Measurements from ENCODE around the gene HNRNPU. TPM values are rescaled to one million over a fixed set of nuclear protein-coding genes. Genes with fewer than 3 reads are reported as not detected.

The HNRNPU gene
- total RNA-seq, 1 experiment from 2014 or later = 536 TPM

- POLR2A ChIA-PET = interaction anchor here (0.5 to 1.1 kb wide), 2 partner anchors 50 to 191 kb away, joined by 3 read pairs; no protein-coding TSS in a partner anchor
- DNase-seq (ENCODE audit: low spot score) = no peak
- no peak for TF ChIP-seq RORB (CRISPR knock-in tag; IDR thresholded peaks at IDR 0.05)
- no peak for TF ChIP-seq HMGXB4 (CRISPR knock-in tag; IDR thresholded peaks at IDR 0.05)
- TF ChIP-seq SOX15 (CRISPR knock-in tag; IDR thresholded peaks at IDR 0.05) = no peak
- no peak for TF ChIP-seq NFYB (CRISPR knock-in tag; conservative IDR thresholded peaks at IDR 0.05; ENCODE audit: low read depth)
- no peak for TF ChIP-seq SMAD4 (CRISPR knock-in tag; IDR thresholded peaks at IDR 0.05)
- H3K4me3 Mint-ChIP-seq = no peak overlapping the region
- peaks cover 39% of the 10 kb centered on the region for H3K4me1 Mint-ChIP-seq
- H3K27ac Mint-ChIP-seq = no peak overlapping the region
- no peaks in the 10 kb centered on the region for H3K27me3 Mint-ChIP-seq (ENCODE audit: low read depth)
- no peaks in the 10 kb centered on the region for H3K9me3 Mint-ChIP-seq
- CTCF ChIA-PET = interaction anchor here (0.8 to 1.7 kb wide), 4 partner anchors 12 to 231 kb away, joined by 3 to 10 read pairs (median 4); no protein-coding TSS in a partner anchor
- no peak for ATAC-seq
- peaks cover 4% of the 10 kb centered on the region; the same call in 1 of the 2 replicates for H3K36me3 Mint-ChIP-seq
These were observed 51.0 kb downstream of the HNRNPU start for GRCh38 chr1:244813327-244813726.

DNA sequence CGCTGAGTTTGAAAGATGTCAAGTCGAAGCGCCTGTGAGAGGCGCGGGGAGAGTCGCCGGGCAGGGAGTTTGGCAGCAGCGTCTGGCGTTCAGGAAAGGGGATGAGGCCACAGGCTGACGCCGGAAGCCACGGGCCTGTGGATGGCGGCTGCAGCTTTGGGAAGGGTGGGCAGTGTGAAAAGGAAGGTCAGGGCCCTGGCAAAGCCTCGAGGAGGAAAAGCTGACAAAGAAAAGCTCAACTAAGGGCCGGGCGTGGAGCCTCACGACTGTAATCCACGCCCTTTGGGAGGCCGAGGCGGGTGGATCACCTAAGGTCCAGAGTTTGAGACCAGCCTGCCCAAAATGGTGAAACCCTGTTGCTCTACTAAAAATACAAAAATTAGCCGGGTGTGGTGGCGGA is 54.1 kb downstream of the HNRNPU start:
- POLR2A ChIA-PET = interaction anchor here (1.0 kb wide), 1 partner anchor 158 kb away, joined by 3 read pairs; the partner anchor contains the start of gene DESI2
- ATAC-seq = no peak
- Mint-ChIP-seq H3K36me3 (no peaks in the 10 kb centered on the region), H3K4me3 (no peak overlapping the region), H3K27ac (no peak overlapping the region), H3K27me3 (ENCODE audit: low read depth) (no peaks in the 10 kb centered on the region), H3K9me3 (no peaks in the 10 kb centered on the region), H3K4me1 (peaks cover 27% of the 10 kb centered on the region)
- no peak for DNase-seq (ENCODE audit: low spot score)
- CTCF ChIA-PET = interaction anchor here (1.6 kb wide), 1 partner anchor 8 kb away, joined by 6 read pairs; no protein-coding TSS in a partner anchor
- TF ChIP-seq USF1 (CRISPR knock-in tag; IDR thresholded peaks at IDR 0.05) = no peak
- no peak for TF ChIP-seq PRRX2 (CRISPR knock-in tag; IDR thresholded peaks at IDR 0.05)
- TF ChIP-seq NR3C1 (CRISPR knock-in tag; conservative IDR thresholded peaks at IDR 0.05; ENCODE audit: low read depth) = no peak
- TF ChIP-seq AFF4 (CRISPR knock-in tag; IDR thresholded peaks at IDR 0.05; ENCODE audit: borderline replicate concordance) = no peak
- no peak for TF ChIP-seq HMGA2 (CRISPR knock-in tag; IDR thresholded peaks at IDR 0.05)
- no peak for TF ChIP-seq KAT7 (CRISPR knock-in tag; IDR thresholded peaks at IDR 0.05; ENCODE audit: borderline replicate concordance)
- no peak for TF ChIP-seq ZNF423 (CRISPR knock-in tag; IDR thresholded peaks at IDR 0.05)
- TF ChIP-seq ESRRA (CRISPR knock-in tag; IDR thresholded peaks at IDR 0.05; ENCODE audit: borderline replicate concordance) = no peak
- TF ChIP-seq CBFB (CRISPR knock-in tag; IDR thresholded peaks at IDR 0.05; ENCODE audit: low read depth) = no peak
- TF ChIP-seq FOXJ3 (CRISPR knock-in tag; IDR thresholded peaks at IDR 0.05; ENCODE audit: borderline replicate concordance) = no peak
- no peak for TF ChIP-seq SP1 (CRISPR knock-in tag; conservative IDR thresholded peaks at IDR 0.05)
- TF ChIP-seq, protein P1, sequence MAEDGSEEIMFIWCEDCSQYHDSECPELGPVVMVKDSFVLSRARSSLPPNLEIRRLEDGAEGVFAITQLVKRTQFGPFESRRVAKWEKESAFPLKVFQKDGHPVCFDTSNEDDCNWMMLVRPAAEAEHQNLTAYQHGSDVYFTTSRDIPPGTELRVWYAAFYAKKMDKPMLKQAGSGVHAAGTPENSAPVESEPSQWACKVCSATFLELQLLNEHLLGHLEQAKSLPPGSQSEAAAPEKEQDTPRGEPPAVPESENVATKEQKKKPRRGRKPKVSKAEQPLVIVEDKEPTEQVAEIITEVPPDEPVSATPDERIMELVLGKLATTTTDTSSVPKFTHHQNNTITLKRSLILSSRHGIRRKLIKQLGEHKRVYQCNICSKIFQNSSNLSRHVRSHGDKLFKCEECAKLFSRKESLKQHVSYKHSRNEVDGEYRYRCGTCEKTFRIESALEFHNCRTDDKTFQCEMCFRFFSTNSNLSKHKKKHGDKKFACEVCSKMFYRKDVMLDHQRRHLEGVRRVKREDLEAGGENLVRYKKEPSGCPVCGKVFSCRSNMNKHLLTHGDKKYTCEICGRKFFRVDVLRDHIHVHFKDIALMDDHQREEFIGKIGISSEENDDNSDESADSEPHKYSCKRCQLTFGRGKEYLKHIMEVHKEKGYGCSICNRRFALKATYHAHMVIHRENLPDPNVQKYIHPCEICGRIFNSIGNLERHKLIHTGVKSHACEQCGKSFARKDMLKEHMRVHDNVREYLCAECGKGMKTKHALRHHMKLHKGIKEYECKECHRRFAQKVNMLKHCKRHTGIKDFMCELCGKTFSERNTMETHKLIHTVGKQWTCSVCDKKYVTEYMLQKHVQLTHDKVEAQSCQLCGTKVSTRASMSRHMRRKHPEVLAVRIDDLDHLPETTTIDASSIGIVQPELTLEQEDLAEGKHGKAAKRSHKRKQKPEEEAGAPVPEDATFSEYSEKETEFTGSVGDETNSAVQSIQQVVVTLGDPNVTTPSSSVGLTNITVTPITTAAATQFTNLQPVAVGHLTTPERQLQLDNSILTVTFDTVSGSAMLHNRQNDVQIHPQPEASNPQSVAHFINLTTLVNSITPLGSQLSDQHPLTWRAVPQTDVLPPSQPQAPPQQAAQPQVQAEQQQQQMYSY (CRISPR knock-in tag; IDR thresholded peaks at IDR 0.05) = no peak
- TF ChIP-seq ERG (CRISPR knock-in tag; IDR thresholded peaks at IDR 0.05) = no peak
- no peak for TF ChIP-seq TEAD1 (CRISPR knock-in tag; IDR thresholded peaks at IDR 0.05)
- TF ChIP-seq JUN (CRISPR knock-in tag; IDR thresholded peaks at IDR 0.05) = no peak
- TF ChIP-seq ELF4 (CRISPR knock-in tag; IDR thresholded peaks at IDR 0.05; ENCODE audit: low read depth) = no peak
- no peak for TF ChIP-seq ATF3 (CRISPR knock-in tag; conservative IDR thresholded peaks at IDR 0.05)
- TF ChIP-seq GABPB1 (CRISPR knock-in tag; IDR thresholded peaks at IDR 0.05) = no peak

Data from WTC11 (cell line).